Esophagus squamous epithelium (tissue), 5 donors: Measurements from ENCODE around the gene CCN5. TPM values are rescaled to one million over a fixed set of nuclear protein-coding genes. Genes with fewer than 3 reads are reported as not detected.

Experiments used
- DNase-seq: peaks from one replicate; lab custom pipeline; 2025; lab: John Stamatoyannopoulos, UW
- H3K27ac ChIP-seq, 4 donors: fragments of 200-600 bp; sonication (generic); one replicate each; pipeline ENCODE4 v1.5.1; 2016 to 2019; ENCODE audit warnings: mild to moderate bottlenecking in 1 of 4
- H3K27me3 ChIP-seq, 4 donors: fragments of 200-600 bp; sonication (generic); 1 replicate in 3 of 4; 2 replicates in 1 of 4; pipeline versions ENCODE4 v1.5.1 to v1.6.0; 2017 to 2021; ENCODE audit warnings: antibody characterized with exemption in 1 of 4
- H3K36me3 ChIP-seq, 3 donors: fragments of 200-600 bp; sonication (generic); one replicate each; pipeline ENCODE4 v1.5.1; 2016 to 2019
- H3K4me1 ChIP-seq, 3 donors: fragments of 200-600 bp; sonication (generic); one replicate each; pipeline ENCODE4 v1.5.1; 2017 to 2019
- H3K4me3 ChIP-seq, 4 donors: fragments of 200-600 bp; sonication (generic); 1 replicate in 3 of 4; 2 replicates in 1 of 4; pipeline ENCODE4 v1.5.1; 2016 to 2019; ENCODE audit warnings: mild to moderate bottlenecking in 2 of 4, moderate library complexity in 1 of 4
- H3K9me3 ChIP-seq, 3 donors: fragments of 200-600 bp; sonication (generic); one replicate each; pipeline ENCODE4 v1.5.1; 2016 to 2019
- CTCF ChIP-seq, 6 experiments: fragments of 450-650 bp in 4 of 6; fragments of 200-600 bp in 2 of 6; sonication (generic) in 2 of 6; IDR thresholded peaks; one replicate each; pipeline ENCODE4 v1.5.1; 2016 to 2019; ENCODE audit warnings: antibody characterized with exemption in 6 of 6, mild to moderate bottlenecking in 4 of 6, moderate library complexity in 4 of 6
- POLR2A ChIP-seq, 4 donors: fragments of 450-650 bp; IDR thresholded peaks; one replicate each; pipeline ENCODE4 v1.6.1; 2017; ENCODE audit warnings: antibody characterized with exemption in 4 of 4, mild to moderate bottlenecking in 4 of 4, moderate library complexity in 3 of 4
- WGBS, 2 donors: methylation state at CpG; one replicate each; pipeline ENCODE4 v1.1.5; 2018; 5-methylcytosine and 5-hydroxymethylcytosine counted together
- intact Hi-C: fragments of 100-400 bp; cut with DNase I; formaldehyde crosslinking; loops from one replicate; pipeline ENCODE4 v1.15.0; 2022
- total RNA-seq, 4 donors: library from RNA; depleted of rRNA; stranded (reverse); fragments of >200 nt; gene quantifications; one replicate each; pipeline ENCODE4 v1.1.0, GENCODE V29; 2016
- donor health status: DM: yes; HTN: yes; CAD: no.

CCN5 gene
- total RNA-seq, 4 donors from 2014 or later = 6.7 to 83.9 (median 31.0) TPM

GRCh38 chr20:44746367-44747165, 31.4 kb downstream of the CCN5 start:
- Histone ChIP-seq H3K27me3 (peaks cover 0 to 63% (median 0%) of the 10 kb centered on the region in 4 donors), H3K36me3 (no peaks in the 10 kb centered on the region), H3K9me3 (no peaks in the 10 kb centered on the region), H3K27ac (peak overlapping the region; percentile 40 to 76 (median 55)), H3K4me1 (peaks cover 14 to 40% (median 16%) of the 10 kb centered on the region in 3 donors), H3K4me3 (peak overlapping the region; percentile 42 to 70 (median 56))
- intact Hi-C loops = loop anchor here (5.0 kb wide), 1 partner anchor 121 kb away; no protein-coding TSS in a partner anchor
- WGBS, 2 donors = 31 to 36% methylated on average over 8 of the region's 12 CpGs
- TF ChIP-seq POLR2A (IDR thresholded peaks at IDR 0.05) (no peak), CTCF (IDR thresholded peaks at IDR 0.05) (no peak)
- no peak for DNase-seq

GRCh38 chr20:44747166-44748004, 32.2 kb downstream of the CCN5 start:
- Histone ChIP-seq H3K27ac (no peak overlapping the region), H3K9me3 (no peaks in the 10 kb centered on the region), H3K4me1 (peaks cover 14 to 40% (median 16%) of the 10 kb centered on the region in 3 donors), H3K27me3 (peaks cover 0 to 71% (median 0%) of the 10 kb centered on the region in 4 donors), H3K36me3 (no peaks in the 10 kb centered on the region), H3K4me3 (no peak overlapping the region)
- TF ChIP-seq POLR2A (IDR thresholded peaks at IDR 0.05) = no peak
- TF ChIP-seq CTCF (IDR thresholded peaks at IDR 0.05) = peak; percentile 45 to 69 (median 64)
- 3 to 10% methylated on average over 4 to 5 of the region's 5 CpGs for WGBS, 2 donors
- DNase-seq = no peak
- intact Hi-C loops = loop anchor here (5.0 kb wide), 1 partner anchor 120 kb away; no protein-coding TSS in a partner anchor

GRCh38 chr20:44748005-44748370, 32.8 kb downstream of the CCN5 start:
- 78 to 82% methylated on average over 2 to 3 of the region's 3 CpGs for WGBS, 2 donors
- Histone ChIP-seq H3K36me3 (no peaks in the 10 kb centered on the region), H3K9me3 (no peaks in the 10 kb centered on the region), H3K27ac (no peak overlapping the region), H3K4me1 (peaks cover 14 to 40% (median 16%) of the 10 kb centered on the region in 3 donors), H3K27me3 (peaks cover 0 to 77% (median 0%) of the 10 kb centered on the region in 4 donors), H3K4me3 (no peak overlapping the region)
- TF ChIP-seq CTCF (IDR thresholded peaks at IDR 0.05) = no peak
- no peak for TF ChIP-seq POLR2A (IDR thresholded peaks at IDR 0.05)
- intact Hi-C loops = loop anchor here (5.0 kb wide), 1 partner anchor 119 kb away; no protein-coding TSS in a partner anchor
- DNase-seq = no peak

GRCh38 chr20:44750081-44750805, 35.1 kb downstream of the CCN5 start:
- WGBS, 2 donors = 33 to 66% methylated on average over 6 to 23 of the region's 73 CpGs
- Histone ChIP-seq H3K9me3 (no peaks in the 10 kb centered on the region), H3K4me1 (peaks cover 14 to 39% (median 16%) of the 10 kb centered on the region in 3 donors), H3K36me3 (no peaks in the 10 kb centered on the region), H3K4me3 (peak overlapping the region in 1 of 4 donors; percentile 3), H3K27ac (no peak overlapping the region), H3K27me3 (peaks cover 0 to 94% (median 0%) of the 10 kb centered on the region in 4 donors)
- intact Hi-C loops = no loop called here
- TF ChIP-seq CTCF (IDR thresholded peaks at IDR 0.05) (peak in 1 of 6 experiments; percentile 34), POLR2A (IDR thresholded peaks at IDR 0.05) (no peak)
- DNase-seq = no peak
